COR-L47 (cell line): ENCODE measurements around the gene GPR149.
"Not testable (repeated sequence)": the region's sequence is repeated elsewhere in the genome, so short reads cannot be mapped to it uniquely, and the experiment has no call there.

Experiments
- DNase-seq: peaks from one replicate; lab custom pipeline; 2025; lab: John Stamatoyannopoulos, UW

Gene GPR149

GRCh38 chr3:154430014-154430413, at the start of gene GPR149:
TSS of gene GPR149 (minus strand) at chr3:154430190. CDS start at chr3:154429615, 575 bp downstream.
- peak; percentile 68 for DNase-seq

DNA sequence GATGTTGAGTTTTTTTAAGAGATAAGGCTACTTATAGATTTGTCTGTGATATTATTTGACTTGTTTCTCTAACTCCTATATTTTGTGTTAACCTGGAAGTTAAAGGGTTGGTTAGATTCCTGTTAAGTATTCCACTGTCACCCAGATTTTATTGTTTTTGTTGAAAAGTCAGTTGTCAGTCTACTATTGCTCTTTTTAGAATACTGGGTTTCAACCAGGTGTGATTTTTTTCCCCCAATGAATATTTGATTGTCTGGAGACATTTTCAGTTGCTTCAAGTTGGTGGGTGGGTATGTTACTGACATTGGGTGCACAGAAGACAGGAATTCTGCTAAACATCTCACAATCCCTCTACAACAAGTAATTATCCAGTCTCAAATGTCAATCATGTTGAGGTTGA, 43.8 kb upstream of the GPR149 start:
- DNase-seq: no peak

DNA sequence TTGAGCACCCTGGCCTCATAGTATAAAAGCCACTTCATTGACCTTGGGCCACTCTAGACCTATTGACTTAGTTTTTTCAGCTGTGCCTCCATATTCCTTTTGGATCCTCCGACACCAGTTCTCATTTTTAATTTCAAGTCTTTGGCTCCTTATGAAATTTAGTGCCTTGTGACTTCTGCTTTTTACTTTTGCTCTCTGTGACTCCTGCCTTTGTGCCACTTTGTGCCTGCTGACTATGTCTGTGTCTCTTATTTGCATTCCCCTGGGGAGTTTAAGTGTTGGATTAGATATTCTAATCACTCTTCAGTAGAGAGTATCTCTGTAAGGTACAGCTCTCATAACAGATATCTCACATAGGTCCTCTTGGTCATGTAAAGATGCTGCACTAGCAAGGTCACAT, 39.6 kb upstream of the GPR149 start:
- DNase-seq: no peak

DNA sequence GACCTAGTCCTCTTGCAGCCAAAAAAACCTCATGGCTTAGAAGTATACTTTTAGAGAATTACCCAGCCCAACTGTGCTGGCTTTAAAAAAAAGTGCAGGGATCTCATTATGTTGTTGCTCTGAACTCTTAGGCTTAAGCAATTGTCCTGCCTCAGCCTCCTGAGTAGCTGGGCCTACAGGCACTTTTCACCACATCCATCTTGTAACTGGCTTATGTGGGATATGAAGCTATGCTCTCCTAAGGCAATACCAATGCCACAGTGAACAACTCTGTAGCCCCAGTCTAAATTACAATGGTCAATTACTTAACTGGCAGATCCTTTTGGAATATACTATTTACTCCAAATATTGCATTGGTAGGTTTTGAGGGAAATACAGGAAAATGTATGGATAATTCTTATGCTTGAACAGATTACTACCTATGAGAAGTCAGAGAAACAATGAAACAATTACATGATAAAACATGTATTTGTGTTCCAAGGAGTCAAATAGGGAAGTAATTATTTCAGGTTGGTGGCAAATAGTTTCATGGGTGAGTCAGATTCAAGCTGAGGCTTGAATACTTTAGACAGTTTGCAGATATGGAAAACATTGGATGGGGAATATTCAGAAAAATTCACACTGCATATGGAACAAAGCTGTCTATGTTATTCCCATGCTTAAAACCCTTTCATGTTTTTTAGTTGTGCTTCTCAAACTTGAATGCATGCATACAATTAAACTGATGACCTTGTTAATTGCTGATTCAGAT, 34.6 kb upstream of the GPR149 start:
- no peak for DNase-seq

GRCh38 chr3:154458560-154458959, 28.6 kb upstream of the GPR149 start:
- DNase-seq: no peak

- DNase-seq: not testable (repeated sequence)
These were observed 9.1 kb upstream of the GPR149 start for GRCh38 chr3:154439081-154439480.

- no peak for DNase-seq
These were observed 1.1 kb upstream of the GPR149 start for GRCh38 chr3:154431043-154431442.

- DNase-seq: peak; percentile 48
These were observed 1.4 kb downstream of the GPR149 start for GRCh38 chr3:154428286-154429206.

GRCh38 chr3:154427685-154428285, 2.2 kb downstream of the GPR149 start:
- peak; percentile 79 for DNase-seq

DNA sequence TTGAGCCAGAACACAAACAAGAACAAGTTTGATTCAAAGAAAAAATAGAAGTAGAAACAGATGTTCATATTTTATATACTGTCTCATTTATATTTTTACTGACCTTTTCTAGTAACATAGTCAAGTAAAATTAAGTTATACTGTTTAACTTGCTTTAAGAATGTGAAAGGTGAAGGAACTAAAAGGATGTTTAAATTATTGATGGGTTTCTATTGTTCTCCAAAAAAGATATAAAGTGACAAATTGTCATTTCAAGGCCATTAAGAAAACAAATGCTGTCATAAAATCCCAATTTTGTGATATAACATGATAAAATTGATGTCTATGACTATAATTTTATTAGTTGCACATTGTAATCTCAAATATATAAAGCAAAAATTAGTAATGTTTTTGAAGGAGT, 7.3 kb downstream of the GPR149 start:
- DNase-seq: no peak

DNA sequence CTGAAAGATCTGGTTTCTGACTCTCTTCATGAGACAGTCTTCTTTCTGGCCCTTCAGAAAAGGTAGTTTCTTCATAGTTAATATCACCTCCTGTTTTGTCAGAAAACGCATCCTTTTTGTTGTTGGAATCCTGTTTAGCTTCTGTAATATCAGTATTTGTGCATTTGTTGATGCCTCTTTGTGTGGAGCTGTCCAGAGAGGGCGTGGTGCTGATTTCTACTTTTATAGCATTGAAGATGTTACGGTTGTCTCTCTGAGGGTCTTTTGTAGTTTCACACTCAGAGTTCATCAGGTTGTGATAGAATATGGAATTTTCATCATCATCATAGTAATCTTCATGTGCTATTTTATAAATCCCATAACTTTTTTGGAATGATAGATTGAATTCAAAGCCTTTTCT, 8.9 kb downstream of the GPR149 start:
- no peak for DNase-seq

DNA sequence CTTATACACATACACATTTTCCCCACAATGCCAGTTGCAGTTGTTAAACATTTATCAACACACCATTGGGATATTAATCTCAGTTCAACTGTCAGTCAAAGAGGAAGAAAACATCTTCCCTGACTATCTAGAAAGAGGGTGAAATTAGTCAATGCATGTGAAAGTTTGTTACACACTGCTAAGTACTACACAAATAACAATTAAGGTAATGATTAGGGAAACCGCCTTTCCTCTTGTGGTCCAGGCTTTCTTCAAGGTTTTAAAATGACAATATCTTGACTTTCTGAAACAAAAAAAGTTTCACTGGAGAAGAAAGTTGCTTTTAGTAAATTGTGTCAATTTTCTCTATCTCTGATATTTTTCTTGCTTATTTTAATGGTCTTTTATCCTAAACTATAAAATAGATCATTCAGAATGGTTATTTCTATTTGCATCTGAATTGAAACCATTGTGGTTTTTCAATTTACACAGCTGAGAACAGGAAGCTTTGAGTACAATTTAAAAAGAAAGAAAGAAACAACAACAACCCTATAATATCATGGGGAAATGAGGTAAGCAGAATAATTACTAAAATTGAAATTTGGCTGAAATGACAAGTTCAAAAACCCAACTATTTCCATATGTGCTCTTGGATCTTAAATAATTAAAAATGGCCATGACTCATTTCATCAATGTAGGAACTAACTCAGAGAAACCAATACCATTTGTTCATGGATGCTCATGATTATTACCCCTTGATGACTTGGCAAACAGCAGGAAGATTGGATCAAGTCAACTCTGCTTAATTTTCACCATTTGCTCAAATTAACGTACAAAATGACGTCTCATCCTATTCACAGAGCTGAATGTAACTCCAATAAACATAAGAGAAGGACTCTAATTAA, 31.7 kb downstream of the GPR149 start:
- DNase-seq: no peak

DNA sequence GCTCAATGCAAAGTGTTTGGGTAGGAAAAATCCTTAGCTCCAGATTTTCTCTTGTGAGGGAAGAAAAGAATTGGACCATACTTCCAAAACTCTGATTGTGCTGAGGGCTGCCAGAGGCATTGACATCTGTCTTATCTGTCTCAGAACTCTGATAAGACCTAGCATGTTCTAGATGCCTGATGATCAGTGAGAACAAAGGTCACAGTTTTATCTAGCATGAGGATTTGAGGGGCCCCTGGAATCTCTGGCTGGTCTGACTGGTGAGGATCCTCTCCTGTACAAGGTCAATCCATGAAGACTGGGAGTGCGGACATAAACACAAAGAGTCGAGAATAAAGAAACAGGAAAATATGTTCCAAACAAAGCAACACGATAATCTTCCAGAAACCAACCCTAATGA, 40.1 kb downstream of the GPR149 start:
- no peak for DNase-seq

GRCh38 chr3:154384479-154384878, 45.5 kb downstream of the GPR149 start:
- DNase-seq: no peak

DNA sequence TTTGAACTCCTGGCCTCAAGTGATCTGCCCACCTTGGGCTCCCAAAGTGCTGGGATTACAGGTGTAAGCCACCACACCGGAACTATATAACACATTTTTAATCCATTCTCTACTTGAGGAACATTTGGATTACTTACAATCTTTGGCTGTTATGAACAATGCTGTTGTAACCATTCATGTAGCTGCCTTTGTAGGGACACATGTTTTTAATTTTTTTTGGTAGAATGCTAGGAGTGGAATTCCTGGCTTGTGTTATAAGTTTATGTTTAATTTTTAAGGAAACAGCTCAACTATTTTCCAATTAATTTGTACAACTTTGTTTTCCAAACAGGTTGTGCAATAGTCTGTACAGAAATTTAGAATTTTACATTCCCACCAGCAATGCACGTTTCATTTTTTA, 51.7 kb downstream of the GPR149 start:
- DNase-seq: no peak

DNA sequence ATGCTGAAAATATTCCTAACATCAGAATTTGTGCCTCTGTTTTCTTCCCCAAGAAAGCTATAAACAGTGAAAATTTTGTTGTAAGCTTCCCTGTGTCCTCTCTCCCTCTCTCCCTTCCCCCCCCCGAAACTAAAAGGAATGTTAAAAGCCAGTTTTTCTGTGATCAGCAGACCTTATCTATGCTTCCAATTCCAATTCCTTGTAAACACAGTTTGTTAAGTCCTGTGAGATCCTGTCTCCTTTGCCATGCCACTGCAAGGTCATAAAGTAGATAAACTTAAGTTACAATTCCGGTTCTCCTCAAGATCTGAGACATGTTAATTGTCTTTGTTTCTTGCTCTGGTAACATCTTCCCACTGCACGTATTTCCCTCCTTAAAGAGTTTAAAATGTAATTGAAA, 62.8 kb downstream of the GPR149 start:
- DNase-seq: no peak

DNA sequence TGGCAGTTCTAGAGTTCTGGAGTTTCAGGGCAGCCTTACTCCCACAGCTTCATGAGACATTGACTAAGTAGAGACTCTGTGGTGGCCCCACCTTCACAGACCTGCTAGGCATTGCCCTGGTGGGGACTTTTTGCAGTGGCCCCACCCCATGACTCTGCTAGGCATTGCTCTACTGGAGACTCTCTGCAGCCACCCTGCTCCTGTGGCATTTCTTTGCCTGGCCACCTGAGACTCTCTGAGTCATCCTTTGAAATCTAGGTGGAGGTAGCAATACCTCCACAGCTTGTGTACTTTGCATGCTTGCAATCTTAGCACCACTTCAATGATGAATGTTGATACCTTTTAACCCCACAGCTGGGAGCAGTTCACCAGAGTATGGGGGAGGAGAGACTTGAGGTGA, 65.1 kb downstream of the GPR149 start:
- DNase-seq: no peak

DNA sequence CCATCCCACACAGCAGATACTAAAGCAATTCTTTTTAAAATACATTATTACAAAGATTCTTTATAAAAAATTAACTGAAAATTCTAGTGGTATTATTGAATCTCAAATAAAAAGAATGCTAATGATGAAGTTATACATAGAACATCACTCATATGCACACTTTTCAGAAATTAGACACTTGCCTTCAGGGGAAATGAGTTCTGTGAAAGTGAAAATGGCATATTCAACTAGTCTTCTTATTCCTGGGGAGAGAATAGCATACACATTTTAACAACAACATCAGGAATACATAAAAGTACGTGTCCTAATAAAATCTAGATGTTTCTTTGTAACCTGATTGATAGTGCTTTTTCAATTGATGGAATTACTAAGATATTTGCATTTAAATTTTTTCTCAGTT, 68.9 kb downstream of the GPR149 start:
- DNase-seq: no peak

- no peak for DNase-seq
These were observed 74.0 kb downstream of the GPR149 start for GRCh38 chr3:154356009-154356408.

- DNase-seq: no peak
These were observed 80.8 kb downstream of the GPR149 start for GRCh38 chr3:154349223-154349622.

- DNase-seq: no peak
These were observed 84.4 kb downstream of the GPR149 start for GRCh38 chr3:154345422-154346122.
